ENCODE measurements around the gene C1orf159.

C1orf159 gene

DNA sequence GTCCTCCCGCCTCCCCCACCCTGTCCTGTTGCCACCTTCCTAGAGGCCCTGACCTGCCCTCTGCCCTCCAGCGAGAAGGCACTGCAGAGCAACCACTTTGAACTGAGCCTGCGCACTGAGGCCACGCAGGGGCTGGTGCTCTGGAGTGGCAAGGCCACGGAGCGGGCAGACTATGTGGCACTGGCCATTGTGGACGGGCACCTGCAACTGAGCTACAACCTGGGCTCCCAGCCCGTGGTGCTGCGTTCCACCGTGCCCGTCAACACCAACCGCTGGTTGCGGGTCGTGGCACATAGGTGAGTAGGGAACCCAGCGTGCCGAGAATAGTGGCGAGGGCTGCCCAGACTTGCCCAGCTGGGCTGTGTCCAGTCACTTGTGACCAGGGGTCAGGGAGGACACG, 62.2 kb downstream of the C1orf159 start:
- TF ChIP-seq, protein P1, sequence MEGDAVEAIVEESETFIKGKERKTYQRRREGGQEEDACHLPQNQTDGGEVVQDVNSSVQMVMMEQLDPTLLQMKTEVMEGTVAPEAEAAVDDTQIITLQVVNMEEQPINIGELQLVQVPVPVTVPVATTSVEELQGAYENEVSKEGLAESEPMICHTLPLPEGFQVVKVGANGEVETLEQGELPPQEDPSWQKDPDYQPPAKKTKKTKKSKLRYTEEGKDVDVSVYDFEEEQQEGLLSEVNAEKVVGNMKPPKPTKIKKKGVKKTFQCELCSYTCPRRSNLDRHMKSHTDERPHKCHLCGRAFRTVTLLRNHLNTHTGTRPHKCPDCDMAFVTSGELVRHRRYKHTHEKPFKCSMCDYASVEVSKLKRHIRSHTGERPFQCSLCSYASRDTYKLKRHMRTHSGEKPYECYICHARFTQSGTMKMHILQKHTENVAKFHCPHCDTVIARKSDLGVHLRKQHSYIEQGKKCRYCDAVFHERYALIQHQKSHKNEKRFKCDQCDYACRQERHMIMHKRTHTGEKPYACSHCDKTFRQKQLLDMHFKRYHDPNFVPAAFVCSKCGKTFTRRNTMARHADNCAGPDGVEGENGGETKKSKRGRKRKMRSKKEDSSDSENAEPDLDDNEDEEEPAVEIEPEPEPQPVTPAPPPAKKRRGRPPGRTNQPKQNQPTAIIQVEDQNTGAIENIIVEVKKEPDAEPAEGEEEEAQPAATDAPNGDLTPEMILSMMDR (IDR thresholded peaks at IDR 0.05): no peak
- Mint-ChIP-seq H3K27me3 (ENCODE audit: low read depth, poor library complexity) (peaks cover 22% of the 10 kb centered on the region), H3K27ac (no peak overlapping the region), H3K4me3 (no peak overlapping the region), H3K36me3 (ENCODE audit: low read depth) (peaks cover 17% of the 10 kb centered on the region), H3K4me1 (peaks cover 27% of the 10 kb centered on the region), H3K9me3 (no peaks in the 10 kb centered on the region)
- no peak for DNase-seq

DNA sequence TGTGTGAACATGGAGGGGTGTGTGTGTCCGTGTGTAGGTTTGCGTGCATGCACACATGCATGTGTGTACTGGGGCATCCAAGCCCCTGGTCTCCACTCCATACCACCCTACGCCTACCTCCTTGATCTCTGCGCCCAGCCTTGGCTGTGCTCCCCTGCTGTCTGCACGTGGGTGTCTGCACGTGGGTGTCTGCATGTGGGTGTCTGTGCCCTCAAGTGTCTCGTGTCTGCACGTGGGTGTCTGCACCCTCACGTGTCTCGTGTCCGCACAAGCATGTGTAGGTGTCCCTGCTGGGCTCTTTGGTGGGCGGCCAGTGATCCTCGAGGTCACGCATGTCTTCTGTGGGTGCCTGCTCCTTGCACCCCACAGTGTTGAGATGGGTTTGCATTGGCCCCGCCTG, 62.9 kb downstream of the C1orf159 start:
- no peak overlapping the region for H3K4me3 Mint-ChIP-seq
- no peak for DNase-seq
- H3K27me3 Mint-ChIP-seq (ENCODE audit: low read depth, poor library complexity): peaks cover 15% of the 10 kb centered on the region
- peaks cover 20% of the 10 kb centered on the region for H3K4me1 Mint-ChIP-seq
- TF ChIP-seq, protein P1 (IDR thresholded peaks at IDR 0.05): no peak
- no peaks in the 10 kb centered on the region for H3K9me3 Mint-ChIP-seq
- peaks cover 17% of the 10 kb centered on the region for H3K36me3 Mint-ChIP-seq (ENCODE audit: low read depth)
- H3K27ac Mint-ChIP-seq: no peak overlapping the region

DNA sequence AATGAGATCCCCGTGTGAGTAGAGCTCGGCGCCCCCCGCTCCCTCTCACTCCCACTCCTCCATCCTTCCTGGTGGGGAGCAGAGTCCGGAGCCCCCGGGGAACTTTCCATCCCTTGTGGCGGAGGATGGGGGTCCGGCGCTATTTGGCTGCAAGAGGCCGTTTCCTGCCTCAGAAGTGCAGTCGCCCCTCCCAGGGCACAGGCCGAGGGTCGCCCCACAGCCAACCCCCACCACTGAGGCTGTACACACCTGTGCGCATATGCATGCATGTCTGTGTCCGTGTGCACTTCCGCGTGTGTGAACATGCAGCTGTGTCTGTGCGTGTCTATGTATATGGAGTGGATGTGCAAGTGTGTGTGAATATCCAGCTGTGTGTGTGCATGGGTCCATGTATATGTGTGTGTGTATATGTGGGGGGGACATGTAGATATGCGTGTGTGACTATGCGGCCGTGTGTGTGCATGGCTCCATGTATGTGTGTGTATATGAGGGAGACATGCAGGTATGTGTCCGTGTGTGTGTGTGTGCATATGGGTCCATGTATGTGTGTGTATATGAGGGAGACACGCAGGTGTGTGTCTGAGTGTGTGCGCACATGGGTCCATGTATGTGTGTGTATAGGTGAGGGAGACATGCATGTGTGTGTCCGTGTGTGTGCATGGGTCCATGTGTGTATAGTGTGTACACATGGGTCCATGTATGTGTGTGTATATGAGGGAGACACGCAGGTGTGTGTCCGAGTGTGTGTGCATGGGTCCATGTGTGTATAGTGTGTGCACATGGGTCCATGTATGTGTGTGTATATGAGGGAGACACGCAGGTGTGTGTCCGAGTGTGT, 63.7 kb downstream of the C1orf159 start:
- DNase-seq: no peak
- Mint-ChIP-seq H3K9me3 (no peaks in the 10 kb centered on the region), H3K27ac (no peak overlapping the region), H3K4me1 (peaks cover 20% of the 10 kb centered on the region), H3K27me3 (ENCODE audit: low read depth, poor library complexity) (peaks cover 7% of the 10 kb centered on the region), H3K4me3 (no peak overlapping the region), H3K36me3 (ENCODE audit: low read depth) (peaks cover 19% of the 10 kb centered on the region)
- TF ChIP-seq, protein P1 (IDR thresholded peaks at IDR 0.05): no peak

DNA sequence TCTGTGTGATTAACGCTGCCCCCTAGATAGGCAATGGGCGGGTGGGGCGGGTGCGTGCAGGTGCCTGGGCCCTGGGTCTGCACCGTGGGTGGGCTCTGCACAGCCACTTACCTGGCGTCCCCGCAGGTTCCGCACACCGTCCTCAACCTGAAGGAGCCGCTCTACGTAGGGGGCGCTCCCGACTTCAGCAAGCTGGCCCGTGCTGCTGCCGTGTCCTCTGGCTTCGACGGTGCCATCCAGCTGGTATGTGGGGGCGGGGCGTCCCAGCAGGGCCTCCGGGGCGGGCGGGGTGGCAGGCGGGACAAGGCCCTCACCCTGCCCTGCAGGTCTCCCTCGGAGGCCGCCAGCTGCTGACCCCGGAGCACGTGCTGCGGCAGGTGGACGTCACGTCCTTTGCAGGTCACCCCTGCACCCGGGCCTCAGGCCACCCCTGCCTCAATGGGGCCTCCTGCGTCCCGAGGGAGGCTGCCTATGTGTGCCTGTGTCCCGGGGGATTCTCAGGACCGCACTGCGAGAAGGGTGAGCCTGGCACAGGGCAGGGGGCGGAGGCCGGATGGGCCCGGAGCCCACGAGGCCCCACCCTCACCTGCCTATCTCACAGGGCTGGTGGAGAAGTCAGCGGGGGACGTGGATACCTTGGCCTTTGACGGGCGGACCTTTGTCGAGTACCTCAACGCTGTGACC, 64.6 kb downstream of the C1orf159 start:
- no peaks in the 10 kb centered on the region for H3K9me3 Mint-ChIP-seq
- peaks cover 22% of the 10 kb centered on the region for H3K36me3 Mint-ChIP-seq (ENCODE audit: low read depth)
- H3K27ac Mint-ChIP-seq: no peak overlapping the region
- H3K4me1 Mint-ChIP-seq: peaks cover 20% of the 10 kb centered on the region
- no peak overlapping the region for H3K4me3 Mint-ChIP-seq
- peaks cover 4% of the 10 kb centered on the region for H3K27me3 Mint-ChIP-seq (ENCODE audit: low read depth, poor library complexity)
- TF ChIP-seq, protein P1 (IDR thresholded peaks at IDR 0.05): no peak
- no peak for DNase-seq

DNA sequence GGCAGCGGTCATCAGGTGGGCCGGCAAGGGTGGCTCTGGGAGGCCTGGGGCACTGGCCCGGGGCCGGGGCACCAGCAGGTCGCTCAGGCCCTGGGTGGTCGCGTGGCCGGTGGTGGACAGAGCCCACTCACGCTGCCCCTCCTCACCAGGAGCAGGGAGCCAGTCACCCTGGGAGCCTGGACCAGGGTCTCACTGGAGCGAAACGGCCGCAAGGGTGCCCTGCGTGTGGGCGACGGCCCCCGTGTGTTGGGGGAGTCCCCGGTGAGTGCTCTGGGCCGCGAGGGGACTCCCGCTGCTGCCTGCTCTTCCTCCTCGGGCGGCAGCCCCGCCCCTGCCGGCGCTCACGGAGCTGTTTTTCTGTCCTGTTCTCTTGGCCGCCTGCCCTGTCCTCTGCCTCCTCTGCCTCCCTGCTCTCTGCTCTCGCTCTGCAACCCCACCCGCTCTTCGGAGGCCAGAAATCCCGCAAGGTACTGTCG, 65.3 kb downstream of the C1orf159 start:
- TF ChIP-seq, protein P1 (IDR thresholded peaks at IDR 0.05): no peak
- Mint-ChIP-seq H3K9me3 (no peaks in the 10 kb centered on the region), H3K27ac (no peak overlapping the region), H3K4me3 (no peak overlapping the region), H3K27me3 (ENCODE audit: low read depth, poor library complexity) (no peaks in the 10 kb centered on the region), H3K36me3 (ENCODE audit: low read depth) (peaks cover 21% of the 10 kb centered on the region), H3K4me1 (peaks cover 14% of the 10 kb centered on the region)
- no peak for DNase-seq

Data from nephron progenitor cell (in vitro differentiated cells).